ENCODE results near the gene TLR6.

TLR6 gene

GRCh38 chr4:38832206-38832605 lies 24.4 kb downstream of the TLR6 start:
- TF ChIP-seq, protein P1, sequence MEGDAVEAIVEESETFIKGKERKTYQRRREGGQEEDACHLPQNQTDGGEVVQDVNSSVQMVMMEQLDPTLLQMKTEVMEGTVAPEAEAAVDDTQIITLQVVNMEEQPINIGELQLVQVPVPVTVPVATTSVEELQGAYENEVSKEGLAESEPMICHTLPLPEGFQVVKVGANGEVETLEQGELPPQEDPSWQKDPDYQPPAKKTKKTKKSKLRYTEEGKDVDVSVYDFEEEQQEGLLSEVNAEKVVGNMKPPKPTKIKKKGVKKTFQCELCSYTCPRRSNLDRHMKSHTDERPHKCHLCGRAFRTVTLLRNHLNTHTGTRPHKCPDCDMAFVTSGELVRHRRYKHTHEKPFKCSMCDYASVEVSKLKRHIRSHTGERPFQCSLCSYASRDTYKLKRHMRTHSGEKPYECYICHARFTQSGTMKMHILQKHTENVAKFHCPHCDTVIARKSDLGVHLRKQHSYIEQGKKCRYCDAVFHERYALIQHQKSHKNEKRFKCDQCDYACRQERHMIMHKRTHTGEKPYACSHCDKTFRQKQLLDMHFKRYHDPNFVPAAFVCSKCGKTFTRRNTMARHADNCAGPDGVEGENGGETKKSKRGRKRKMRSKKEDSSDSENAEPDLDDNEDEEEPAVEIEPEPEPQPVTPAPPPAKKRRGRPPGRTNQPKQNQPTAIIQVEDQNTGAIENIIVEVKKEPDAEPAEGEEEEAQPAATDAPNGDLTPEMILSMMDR (IDR thresholded peaks at IDR 0.05; ENCODE audit: control extremely low read depth, extremely low read depth, low read depth, missing control alignments), result no peak
- ChIA-PET POLR2A (no interaction called here), CTCF (interaction anchor here (0.6 to 3.1 kb wide), 9 partner anchors 10 to 50 kb away, joined by 3 to 13 read pairs (median 5); partner anchors contain the start of genes TLR1, TLR10 and TLR6)
- no peak for DNase-seq (ENCODE audit: extremely low spot score)

GRCh38 chr4:38831653-38832052 lies 25.0 kb downstream of the TLR6 start:
- TF ChIP-seq, protein P1 (IDR thresholded peaks at IDR 0.05; ENCODE audit: control extremely low read depth, extremely low read depth, low read depth, missing control alignments), result no peak
- ChIA-PET POLR2A (no interaction called here), CTCF (interaction anchor here (0.6 to 3.1 kb wide), 9 partner anchors 12 to 49 kb away, joined by 3 to 13 read pairs (median 5); partner anchors contain the start of genes TLR1, TLR10 and TLR6)
- DNase-seq (ENCODE audit: extremely low spot score), result no peak

DNA sequence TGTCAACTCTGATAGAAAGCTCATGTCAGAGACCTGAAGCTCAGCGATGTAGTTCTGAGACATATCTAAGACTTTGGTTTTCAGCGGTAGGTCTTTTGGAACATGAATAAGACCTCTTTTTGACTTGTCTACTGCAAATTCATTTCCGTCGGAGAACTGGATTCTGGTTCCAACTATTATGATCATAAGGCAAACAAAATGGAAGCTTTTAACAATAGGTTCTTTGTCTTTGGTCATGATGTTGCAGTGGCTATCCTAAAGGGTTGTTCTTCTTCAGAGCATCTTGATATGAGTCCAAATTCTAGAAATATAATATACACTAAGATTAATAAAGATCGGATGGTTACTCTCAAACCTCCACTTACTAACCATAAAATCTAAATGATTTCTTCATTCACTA lies 27.4 kb downstream of the TLR6 start:
- no peak for DNase-seq (ENCODE audit: extremely low spot score)
- CTCF ChIA-PET, result interaction anchor here (1.0 to 1.9 kb wide), 6 partner anchors 15 to 69 kb away, joined by 3 to 9 read pairs (median 5); no protein-coding TSS in a partner anchor

DNA sequence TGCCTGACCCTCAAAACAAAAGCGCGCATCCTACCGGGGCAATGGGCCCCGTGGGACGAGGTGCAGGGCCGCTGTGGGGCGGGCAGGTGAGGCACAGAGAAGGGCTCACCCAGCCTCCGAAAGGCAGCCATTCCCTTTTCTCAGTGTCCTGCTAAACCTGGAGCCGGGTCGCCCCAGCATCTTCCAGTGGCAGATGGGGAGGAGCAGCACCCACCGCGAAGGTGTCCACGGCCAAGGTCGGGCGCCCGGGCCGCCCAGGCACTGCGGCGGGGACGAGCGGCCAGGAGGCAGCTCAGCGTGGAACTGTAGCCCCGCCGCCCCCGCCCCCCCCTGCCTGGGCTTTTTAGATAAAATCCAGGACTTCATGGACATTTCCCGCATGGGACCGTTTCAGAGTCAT lies 32.9 kb downstream of the TLR6 start:
- POLR2A ChIA-PET, result no interaction called here
- TF ChIP-seq, protein P1 (IDR thresholded peaks at IDR 0.05; ENCODE audit: control extremely low read depth, extremely low read depth, low read depth, missing control alignments), result no peak
- DNase-seq (ENCODE audit: extremely low spot score), result no peak
- CTCF ChIA-PET, result no interaction called here

More for the DNA sequence above, 27.4 kb downstream of the TLR6 start:
- POLR2A ChIA-PET, result no interaction called here
- TF ChIP-seq, protein P1 (IDR thresholded peaks at IDR 0.05; ENCODE audit: control extremely low read depth, extremely low read depth, low read depth, missing control alignments), result no peak

DNA sequence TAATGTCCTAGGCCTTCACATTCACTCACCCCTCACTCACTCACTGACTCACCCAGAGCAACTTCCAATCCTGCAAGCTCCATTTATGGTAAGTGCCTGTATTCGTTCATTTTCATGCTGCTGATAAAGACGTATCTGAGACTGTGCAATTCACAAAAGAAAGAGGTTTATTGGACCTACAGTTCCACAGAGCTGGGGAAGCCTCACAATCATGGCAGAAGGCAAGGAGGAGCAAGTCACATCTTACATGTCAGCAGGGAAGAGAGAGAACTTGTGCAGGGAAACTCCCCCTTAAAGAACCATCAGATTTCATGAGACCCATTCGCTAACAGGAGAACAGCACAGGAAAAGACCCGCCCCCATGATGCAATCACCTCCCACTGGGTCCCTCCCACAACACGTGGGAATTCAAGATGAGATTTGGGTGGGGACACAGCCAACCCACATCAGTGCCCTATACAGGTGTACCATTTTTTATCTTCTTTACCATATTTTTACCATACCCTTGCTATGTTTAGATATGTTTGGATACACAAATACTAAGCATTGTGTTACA lies 33.8 kb downstream of the TLR6 start:
- POLR2A ChIA-PET, result no interaction called here
- TF ChIP-seq, protein P1 (IDR thresholded peaks at IDR 0.05; ENCODE audit: control extremely low read depth, extremely low read depth, low read depth, missing control alignments), result no peak
- CTCF ChIA-PET, result interaction anchor here (1.1 to 1.7 kb wide), 11 partner anchors 10 to 312 kb away, joined by 3 to 8 read pairs (median 4); partner anchors contain the start of genes TLR1 and TLR10
- no peak for DNase-seq (ENCODE audit: extremely low spot score)

DNA sequence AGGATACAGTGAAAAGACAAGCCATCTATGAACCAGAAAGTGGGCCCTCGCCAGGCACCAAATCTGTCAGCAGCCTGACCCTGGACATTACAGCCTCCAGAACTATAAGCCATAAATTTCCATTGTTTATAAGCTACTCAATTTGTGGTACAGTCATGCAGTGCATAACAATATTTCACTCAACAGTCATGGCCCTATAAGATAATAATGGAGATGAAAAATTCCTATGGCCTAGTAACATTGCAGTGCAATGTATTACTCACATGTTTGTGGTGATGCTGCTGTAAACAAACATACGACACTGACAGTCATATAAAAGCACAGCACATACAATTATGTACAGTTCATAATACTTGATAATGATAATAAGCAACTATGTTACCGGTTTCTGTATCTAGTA lies 34.9 kb downstream of the TLR6 start:
- POLR2A ChIA-PET, result interaction anchor here (0.8 kb wide), 1 partner anchor 34 kb away, joined by 3 read pairs; no protein-coding TSS in a partner anchor
- TF ChIP-seq, protein P1 (IDR thresholded peaks at IDR 0.05; ENCODE audit: control extremely low read depth, extremely low read depth, low read depth, missing control alignments), result no peak
- no peak for DNase-seq (ENCODE audit: extremely low spot score)
- CTCF ChIA-PET, result interaction anchor here (1.0 to 5.2 kb wide), 13 partner anchors 11 to 313 kb away, joined by 3 to 25 read pairs (median 4); partner anchors contain the start of genes TLR1 and TLR10

Data from GM10248 (cell line).